Measurements from ENCODE around the gene TRIP10.

The TRIP10 gene

DNA sequence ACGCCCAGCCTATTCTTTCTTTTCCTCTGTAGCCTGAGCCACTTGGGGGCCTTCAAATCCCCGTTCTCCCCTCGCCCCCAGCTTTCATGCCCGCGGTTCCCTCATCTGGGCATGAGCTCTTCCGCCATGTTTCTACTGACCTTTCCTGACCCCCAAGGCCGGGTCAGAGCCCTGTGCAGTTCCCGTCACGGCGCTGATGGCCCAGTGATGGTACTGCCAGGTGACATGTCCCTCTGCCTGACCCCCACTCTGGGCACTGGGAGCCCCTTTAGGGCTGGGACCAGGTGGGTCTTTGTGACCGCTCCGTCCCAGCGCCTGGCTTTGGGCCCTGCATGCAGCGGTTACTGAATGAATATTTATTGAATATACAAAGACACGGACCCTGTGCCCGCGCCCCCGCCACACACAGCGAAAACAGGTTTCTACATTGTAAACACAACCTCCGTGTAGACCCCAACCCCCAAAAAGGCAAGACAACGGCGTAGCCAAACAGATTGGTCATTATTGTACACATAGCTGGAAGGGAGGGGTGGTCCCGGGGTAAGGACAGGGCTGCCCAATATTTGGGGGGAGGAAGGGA, 9.8 kb upstream of the TRIP10 start:
- no peak for DNase-seq

DNA sequence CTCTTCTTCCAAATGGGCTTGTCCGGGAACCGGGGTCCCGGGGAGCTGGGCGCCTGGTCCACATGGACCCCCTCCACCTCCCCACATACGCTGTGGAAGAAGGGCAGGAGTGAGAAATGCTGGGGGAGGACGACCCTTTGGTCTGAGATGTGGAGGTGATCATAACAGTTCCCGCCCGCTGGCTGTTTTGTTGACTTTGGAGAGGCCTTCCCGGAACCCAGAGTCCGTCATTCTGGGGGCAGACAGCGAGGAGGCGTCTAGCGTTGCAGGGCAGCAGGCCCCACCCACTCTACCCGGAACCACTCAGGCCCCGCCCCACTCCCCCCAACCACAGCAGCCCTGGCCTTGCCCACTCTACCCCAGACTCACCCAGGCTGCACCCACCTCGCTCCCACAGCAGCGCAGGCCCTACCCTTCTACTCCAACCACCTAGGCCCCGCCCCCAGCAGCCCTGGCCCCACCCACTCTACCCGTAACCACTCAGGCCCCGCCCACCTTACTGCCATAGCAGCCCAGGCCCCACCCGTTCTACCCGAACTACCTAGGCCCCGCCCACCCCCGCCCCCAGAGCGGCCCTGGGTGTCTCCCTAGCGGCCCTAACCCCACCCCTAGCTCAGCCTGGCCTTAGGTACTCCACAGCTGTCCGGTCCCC, 9.2 kb upstream of the TRIP10 start:
- DNase-seq, result no peak

DNA sequence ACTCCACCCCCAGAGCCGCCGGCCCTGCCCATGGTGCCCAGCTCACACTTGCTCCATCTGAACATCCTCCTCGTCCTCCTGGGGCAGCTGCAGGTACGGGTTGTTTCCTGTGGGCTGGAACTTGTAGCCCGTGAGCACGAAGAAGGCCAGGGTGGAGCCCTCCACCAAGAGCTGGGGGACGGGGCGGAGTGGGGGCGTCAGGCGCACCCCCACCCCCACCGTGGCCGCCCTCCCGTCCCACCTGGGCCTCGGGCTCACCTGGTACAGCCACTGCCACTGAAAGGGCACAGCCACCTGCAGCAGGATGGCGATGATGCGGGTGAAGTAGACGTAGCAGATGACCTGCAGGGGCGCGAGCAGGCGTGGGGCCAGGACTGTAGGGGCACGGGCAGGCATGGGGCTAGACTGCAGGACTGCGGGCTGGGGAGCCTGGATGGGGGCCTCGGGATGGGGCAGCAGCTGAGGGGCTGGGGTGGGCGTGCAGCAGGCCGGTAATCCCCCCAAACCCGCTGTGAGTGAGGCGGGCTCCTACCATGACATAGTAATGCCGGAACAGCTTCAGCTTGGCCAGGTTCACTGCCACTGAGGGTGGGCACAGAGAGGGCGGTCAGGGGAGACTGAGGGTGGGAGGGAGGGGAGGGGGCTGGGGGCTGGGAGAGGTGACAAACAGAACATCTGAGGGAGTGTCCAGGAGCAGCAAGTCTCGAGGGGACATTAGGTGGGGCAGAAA, 8.4 kb upstream of the TRIP10 start:
- DNase-seq, result no peak

DNA sequence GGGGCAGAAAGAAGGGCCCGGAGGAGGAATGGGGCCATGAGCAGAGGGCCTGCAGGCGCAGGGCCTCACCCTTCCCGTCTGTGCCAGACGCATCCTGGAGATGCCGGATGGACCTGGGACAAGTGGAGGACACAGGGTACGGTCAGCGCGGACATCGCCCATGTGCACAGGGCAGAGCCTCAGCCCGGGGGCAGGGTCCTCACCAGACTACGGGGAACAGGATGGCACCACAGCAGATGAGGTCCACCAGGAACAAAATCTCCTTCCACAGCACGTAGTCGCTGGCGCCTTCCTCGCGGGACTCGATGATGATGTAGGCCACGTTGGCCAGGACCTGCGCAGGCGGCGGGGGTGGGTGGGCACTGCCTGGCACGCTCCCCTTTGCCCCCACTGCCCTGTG, 7.7 kb upstream of the TRIP10 start:
- no peak for DNase-seq

DNA sequence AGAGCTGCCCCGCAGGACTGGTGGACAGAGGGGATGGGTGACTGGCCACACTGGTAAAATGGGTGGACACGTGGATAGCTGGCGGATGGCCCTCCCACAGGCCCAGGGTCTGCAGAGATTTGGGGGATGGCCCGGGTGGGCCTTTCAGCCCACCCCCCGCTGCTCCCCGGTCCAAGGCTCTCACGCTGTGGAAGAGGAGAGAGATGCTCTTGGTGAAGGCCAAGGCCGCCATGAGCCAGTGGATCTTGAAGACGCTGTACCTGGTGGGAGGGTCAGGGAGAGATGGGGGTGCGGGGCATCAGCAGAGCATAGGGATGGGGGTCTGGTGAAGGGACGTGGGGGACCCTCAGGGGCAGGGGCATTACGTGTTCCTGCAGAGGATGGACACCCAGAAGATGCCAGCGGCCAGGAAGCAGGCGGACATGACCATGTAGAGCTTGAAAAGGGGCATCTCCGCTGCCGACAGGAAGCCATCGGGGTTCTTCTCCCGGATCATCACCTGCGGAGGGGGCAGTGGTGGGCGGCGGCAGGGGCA, 6.6 kb upstream of the TRIP10 start:
- DNase-seq, result no peak

DNA sequence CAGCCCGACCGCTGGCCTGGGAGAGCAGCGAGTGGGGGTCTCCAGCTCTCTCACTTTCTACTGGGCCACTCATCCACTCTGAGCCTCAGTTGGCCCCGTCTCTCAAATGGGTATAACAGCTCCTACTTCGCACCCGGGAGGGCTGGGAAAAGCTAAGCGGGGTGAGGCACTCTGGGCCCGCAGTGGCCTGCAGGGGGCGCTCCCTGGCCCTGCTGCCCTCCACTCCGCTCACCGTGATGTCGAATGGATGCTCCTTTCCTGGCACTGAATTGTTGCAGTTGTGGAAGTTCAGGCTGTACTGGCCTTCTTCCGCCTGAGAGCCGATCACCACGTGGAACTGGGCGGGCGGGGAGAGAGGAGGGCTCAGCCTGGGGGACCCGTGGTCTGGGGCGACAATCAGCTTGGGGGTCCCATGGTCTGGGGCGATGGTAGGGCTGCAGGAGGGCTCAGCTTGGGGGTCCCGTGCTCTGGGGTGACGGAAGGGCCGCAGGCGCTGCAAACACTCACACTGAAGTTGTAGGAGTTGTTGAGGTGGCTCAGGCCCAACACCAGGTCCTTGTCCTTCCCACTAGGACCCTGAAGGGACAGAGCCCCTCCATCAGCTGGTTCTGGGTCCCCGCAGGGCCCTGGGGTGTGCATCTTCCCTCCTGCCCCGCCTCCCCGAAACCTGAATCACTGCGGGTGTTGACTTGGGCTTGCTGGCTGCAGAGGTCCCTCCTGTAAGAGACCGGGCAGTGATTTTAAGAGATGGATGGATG, 6.0 kb upstream of the TRIP10 start:
- no peak for DNase-seq

DNA sequence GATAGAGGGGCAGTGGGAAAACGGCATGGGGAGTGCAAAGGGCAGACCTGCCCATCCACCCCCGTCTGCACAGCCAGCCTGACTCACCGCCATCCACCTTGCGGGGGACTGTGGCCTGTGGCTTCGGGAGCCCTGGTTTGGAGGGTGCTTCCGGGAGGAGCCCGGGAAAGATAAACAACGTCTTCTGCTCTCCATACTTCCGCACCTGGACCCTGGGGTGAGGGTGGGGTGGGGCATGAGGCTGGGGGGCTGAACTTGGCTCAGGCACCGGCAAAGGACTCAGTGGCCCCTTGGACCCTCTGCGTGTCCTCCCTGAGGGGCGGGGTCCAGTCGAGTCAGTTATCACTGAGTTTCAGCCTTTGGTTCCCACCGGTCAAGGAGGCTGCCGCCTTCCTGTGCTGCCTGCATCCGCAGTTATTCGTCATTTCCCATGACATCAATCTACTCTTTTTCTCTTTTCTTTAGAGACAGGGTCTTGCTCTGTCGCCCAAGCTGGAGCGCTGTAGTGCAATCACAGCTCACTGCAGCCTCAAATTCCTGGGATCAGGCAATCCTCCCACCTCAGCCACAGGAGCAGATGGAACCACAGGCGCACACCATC, 5.3 kb upstream of the TRIP10 start:
- no peak for DNase-seq

DNA sequence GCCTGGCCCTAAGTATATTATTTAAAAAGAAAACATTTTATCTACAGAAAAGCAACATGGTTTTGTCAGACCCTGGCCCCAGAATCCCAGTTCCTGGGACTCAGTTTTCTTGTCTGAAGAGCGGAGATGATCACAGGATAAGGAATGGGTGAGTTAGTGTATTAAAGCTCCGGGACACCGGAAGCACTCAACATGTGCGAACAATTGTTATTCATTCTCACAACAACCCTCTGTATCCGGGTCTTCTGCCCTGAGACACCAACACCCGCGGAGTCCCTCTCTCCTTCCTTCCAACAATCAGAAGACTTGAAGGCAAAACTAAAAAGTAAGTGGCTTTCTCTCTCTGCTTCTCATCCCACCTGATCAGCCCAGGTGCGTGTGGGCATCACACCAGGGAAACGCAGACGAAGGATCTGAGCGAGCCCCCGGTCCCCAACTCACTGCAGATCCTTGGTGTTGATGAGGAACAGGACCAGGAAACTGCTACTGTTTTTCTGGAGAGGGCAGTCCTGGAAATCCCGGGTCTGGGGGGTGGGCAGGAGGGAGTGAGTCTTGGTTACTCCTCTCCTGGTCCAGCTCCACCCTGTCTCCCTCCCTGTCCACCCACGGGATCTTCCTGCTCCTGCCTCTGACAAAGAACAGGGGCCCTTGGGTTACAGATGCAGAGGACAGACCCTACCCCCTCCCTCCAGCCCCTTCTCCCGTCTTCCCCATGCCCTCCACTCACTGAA, 4.1 kb upstream of the TRIP10 start:
- DNase-seq, result no peak

DNA sequence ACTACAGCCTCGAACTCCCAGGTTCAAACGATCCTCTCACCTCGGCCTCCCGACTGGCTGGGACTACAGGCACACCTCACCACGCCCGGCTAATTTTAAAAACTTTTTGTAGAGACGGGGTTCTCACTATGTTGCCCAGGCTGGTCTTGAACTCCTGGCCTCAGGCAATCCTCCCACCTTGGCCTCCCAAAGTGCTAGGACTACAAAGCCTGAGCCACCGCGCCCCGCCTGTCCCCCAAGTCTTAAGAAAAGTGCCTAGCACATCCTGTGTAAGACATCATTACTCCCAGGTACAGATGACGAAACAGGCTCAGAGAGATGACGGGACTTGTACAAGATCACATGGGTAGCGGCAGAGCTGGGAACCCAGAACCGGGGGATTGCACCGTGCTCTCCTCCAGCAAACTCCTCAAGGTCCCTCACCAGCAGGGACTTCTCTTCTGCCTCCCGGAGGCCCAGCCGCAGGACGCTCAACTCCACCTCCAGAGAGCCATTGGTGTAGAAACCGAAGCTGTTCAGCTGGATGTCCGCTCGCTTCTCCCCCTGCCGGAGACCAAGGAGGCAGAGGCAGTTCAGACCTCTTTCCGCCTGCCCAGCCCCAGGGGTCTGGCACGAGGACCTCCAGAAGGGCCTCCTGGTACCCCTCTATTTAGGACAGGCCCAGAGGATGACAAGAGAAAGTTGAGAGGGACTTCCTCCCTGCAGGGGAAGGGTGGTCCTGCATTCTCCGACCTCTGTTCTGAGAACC, 3.1 kb upstream of the TRIP10 start:
- DNase-seq, result peak; percentile 34 to 38

DNA sequence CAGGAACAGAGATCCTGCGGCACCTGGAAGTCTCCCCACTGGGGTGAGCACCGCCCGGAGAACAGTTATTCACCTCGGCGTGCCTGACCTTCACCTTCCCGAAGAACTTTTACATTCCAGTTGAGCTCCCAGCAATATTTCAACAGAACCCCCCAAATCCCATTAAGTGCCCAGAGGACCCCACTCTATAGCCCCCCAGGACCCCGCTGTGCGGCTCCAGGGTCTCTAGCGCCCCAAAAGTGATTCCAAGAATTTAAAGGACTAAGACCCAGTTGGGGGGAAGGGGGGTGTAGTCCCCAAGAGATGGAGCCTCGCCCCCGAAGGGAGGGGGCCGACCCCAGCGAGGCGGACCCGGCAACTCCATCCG, 2.6 kb upstream of the TRIP10 start:
- no peak for DNase-seq

DNA sequence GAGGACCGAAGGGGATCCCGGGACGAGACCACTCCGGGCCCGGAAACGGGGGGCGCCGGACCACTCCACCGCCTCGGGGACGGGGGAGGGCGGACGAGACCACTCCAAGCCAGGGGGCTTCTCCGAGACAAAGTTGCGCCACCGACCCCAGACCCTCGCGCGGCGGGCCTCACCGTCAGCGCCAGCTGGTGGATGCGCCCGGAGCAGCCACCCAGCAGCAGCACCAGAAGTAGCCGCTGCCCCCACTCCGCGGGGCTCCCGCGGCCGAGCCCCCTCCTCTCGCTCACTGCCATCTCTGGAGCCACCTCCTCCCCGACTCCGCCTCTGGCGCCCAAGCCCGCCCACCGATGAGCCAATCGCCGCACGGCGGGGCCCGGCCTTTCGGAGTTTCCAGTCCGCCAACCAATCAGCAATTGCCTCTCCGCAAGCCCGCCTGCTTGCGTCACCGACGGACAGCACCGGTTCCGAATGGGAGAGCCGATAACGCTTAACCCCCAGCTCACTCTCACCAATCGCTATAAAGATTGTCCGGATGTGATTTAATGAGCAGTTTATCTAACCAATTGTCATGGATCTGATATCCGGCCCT, 2.1 kb upstream of the TRIP10 start, which contains the start of gene GPR108:
Gene GPR108, minus strand, starts transcription at position 297 of the 589 bp plus-strand sequence. Its CDS starts 4 bp downstream, at position 293.
- peak; percentile 98 to 99 for DNase-seq

DNA sequence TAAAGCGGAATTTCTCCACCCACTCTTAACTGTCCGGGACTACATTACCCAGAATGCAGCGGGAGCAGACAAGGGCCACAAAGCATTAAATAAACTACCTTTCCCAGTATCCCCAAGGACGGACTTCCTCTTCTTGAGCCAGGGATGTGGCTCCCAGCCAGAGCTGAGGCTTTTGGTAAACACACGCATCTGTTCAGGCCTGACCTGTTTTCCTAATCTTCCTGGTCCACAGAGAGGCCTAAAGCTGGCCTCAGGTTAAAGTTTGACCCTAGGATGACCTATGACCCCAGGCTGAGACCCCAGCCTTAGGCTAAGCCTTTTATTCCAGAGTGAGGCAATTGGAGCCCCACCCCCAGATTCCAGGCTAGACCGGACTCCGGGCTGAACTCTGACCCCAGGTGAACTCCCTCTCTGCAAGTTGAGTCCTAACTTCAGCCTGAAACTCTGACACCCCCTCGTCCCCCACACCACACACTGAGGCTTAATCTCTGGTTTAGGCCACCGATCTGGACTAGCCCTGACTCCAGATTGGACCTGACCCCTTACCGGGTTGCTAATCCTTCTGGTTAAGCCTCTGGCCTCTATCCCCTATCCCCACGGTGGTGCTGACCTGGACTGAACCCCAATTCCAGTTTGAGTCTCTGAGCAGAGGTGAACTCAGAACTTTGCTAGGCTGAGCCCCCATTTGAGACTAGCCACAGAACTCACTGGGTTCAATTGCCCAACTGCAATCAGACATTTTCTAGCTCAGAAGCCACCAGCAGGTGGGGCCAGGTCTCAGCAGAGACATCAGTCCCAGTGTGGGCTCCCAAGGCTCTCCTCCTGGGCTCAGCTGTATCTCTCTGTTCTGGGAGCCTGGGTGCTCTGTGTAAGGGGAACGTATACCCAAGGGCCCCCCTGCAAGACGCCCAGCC, 1.4 kb upstream of the TRIP10 start:
- DNase-seq, result peak in 1 of 2 experiments; percentile 61

DNA sequence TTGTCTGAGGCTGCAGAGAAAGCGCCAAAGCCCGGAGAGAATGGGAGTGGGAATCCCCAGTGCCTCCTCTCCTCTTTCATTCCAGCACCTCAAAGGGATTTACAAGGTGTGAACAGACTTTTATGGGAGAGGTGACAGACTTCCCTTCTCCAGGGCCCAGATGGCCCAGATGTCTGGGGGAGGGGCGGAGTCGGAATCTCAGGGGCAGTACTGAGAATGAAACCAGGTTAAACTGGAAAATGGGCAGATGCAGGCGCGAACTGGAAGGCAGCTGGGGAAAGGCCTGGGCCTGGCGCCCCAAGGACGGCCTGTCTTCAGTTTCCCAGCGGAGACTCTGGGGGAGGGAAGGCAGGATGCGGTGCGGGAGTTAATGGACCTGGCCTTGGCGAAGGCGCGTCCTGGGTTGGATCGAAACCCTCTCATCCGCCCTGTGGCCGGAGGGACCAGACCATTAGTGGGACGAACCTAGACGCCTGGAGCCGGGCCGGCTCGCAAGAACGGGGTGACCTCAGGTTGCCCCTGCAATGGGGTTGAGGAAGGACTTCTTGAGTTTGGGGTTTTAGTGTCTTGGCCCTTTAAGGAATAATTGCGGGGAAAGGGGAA, 592 bp upstream of the TRIP10 start:
- no peak for DNase-seq

DNA sequence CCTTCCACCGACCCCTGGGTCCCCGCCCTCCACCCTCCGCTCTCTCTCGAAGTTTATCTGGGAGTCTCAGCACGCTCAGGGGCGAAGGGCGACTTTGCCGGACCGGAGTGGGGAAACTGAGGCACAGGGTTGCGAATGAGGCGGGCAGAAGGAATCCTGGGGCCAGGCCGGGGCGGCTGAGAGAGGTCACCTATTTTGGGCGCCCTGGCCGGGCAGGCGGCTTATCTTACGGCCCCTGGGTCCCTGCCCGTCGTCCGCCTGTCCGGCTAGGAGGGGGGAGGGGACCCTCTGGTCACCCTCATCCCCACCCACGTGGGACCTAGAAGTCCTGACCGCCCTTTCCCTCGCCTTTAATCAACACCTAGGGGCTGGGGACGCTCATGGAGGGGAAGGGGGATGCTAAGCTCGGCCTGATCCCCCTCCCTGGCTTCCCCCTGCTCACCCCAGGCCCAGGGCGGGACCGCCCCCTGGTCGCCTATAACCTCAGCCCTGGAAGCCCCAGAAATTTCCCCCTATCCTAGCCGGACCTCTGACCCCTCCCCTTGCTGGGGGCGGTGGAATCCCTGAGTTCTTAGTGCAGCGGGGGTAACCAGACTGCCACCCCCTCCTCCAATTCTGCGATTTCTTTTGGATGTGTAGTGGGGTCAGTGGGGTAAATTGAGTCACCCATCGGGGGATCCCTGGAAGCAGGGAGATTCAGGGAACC, 556 bp downstream of the TRIP10 start:
- no peak for DNase-seq

DNA sequence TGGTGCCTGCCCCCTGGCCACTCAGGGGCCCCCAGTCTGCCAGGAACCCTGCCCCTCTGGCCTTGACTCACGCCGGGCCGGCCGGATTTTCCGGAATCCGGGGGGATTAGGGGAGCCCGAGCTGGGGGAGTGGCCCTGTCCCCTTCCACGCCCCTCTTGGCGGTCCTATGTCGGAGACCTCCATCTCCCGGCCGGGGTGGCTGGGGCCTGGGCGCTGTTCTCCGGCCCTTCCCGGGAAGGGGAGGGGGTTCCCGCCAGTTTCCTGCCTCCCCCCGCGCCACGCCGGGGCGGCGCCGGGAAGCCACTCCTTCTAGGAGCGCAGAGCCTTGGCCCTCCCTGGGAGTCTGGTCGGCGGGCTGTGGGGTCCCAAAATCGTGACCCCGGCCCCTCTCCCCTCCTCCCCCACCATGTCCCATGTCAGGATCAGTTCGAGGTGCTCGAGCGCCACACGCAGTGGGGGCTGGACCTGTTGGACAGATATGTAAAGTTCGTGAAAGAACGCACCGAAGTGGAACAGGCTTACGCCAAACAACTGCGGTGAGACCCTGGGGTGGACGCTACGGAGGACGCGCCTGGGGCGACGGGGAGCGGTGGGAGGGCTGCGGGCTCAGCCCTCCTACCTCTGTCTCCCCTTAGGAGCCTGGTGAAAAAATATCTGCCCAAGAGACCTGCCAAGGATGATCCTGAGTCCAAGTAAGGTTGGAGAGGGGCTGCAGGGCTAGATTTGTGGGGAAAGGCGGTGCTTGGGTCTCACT, 1.3 kb downstream of the TRIP10 start:
- DNase-seq, result peak in 1 of 2 experiments; percentile 30

DNA sequence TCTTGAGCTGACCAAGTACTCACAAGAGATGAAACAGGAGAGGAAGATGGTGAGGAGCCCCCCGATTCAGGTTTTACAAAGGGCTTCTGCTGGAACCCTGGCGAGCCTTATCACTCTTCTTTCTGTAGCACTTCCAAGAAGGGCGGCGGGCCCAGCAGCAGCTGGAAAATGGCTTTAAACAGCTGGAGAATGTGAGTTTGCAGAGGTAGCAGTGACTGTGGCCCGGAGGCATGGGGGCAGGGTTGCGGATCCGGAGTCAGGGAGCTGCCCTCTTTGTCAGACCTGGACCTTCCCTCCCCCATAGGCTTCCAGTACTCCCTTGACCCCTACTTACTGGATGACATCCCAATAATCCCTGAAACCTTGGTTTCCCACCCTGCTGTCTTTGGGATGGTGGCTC, 3.6 kb downstream of the TRIP10 start:
- no peak for DNase-seq

DNA sequence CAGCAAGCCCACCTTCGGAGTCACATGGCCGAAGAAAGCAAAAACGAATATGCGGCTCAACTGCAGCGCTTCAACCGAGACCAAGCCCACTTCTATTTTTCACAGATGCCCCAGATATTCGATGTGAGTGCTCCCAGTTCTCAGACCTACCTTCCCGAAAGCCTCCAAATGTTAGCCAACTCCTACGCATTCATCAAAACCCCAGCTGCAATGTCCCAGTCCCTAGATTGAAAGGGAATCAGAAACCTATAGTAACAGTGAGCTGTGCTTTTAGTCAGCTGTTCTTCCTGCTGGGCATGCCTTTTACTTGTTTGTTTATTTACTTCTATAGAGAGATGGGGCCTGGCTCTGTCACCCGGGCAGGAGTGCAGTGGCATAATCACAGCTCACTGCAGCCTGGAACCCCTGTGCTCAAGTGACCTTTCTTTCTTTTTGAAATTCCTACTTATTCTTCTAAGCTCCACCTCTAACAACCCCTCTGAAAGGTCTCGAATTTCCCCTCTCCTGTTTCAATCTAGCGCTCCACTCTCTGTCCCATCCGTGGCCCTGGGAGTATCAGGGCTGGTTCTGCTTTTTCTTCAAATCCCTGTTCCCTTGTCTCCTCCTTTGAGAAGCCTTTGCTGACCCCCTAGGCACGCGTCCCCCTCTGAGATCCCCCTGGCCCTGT, 4.4 kb downstream of the TRIP10 start:
- DNase-seq, result no peak
